GM12878 (cell line): ENCODE data around the gene SLC16A6. TPM values are rescaled to one million over a fixed set of nuclear protein-coding genes. Genes with fewer than 3 reads are reported as not detected.
"Not testable (repeated sequence)": the region's sequence is repeated elsewhere in the genome, so short reads cannot be mapped to it uniquely, and the experiment has no call there.

ENCODE experiments used
- ATAC-seq: fragments of 200-7000 bp; cut with Tn5 transposase; 3 replicates; pipeline ENCODE4 v1.9.1; 2020; ENCODE audit warnings: mild to moderate bottlenecking, moderate library complexity
- BruUV-seq: library from RNA; stranded (reverse); fragments of 400-500 nt; replicated peaks from 2 replicates; lab custom pipeline; 2021; lab: Mats Ljungman, UMichigan
- CTCF ChIA-PET: fragments of 300-600 bp; sonication (Branson Sonifier 250); formaldehyde crosslinking; extraction: SDS; loops from one replicate; lab custom pipeline; 2021; ENCODE audit warnings: inconsistent platforms; lab: Yijun Ruan, JAX
- POLR2A ChIA-PET: fragments of 350-600 bp; formaldehyde crosslinking; extraction: SDS; loops from one replicate; lab custom pipeline; 2021; ENCODE audit warnings: inconsistent platforms; lab: Charles Lee
- RAD21 ChIA-PET: fragments of 300-600 bp; sonication (Branson Sonifier 250); formaldehyde crosslinking; loops from one replicate; lab custom pipeline; 2023; ENCODE audit warnings: antibody characterized with exemption; ENCODE audit not compliant: unreplicated experiment; lab: Charles Lee
- SMC1A ChIA-PET: fragments of 300-600 bp; sonication (Branson Sonifier 250); formaldehyde crosslinking; loops from one replicate; lab custom pipeline; 2023; ENCODE audit not compliant: unreplicated experiment, uncharacterized antibody; lab: Charles Lee
- DNase-seq: peaks from one replicate; pipeline ENCODE4 v3.0.0-alpha.2; 2011; ENCODE audit warnings: low read depth, low spot score
- FAIRE-seq: peaks from 3 replicates; lab custom pipeline; 2011; peaks lifted over from hg19 to GRCh38; lab: Jason Lieb, UNC
- H2AFZ ChIP-seq: 2 replicates; pipeline ENCODE4 v1.6.0; 2011; ENCODE audit warnings: low read depth, low read length, control low read depth; ENCODE audit not compliant: control insufficient read depth
- H3K27ac ChIP-seq: 2 replicates; pipeline ENCODE4 v1.5.1; 2011; ENCODE audit warnings: control low read depth; ENCODE audit not compliant: control insufficient read depth, insufficient read depth
- H3K27me3 ChIP-seq, 2 experiments: replicated peaks in 1 of 2; 2 replicates each; pipeline versions ENCODE4 v1.6.0 to v1.6.1; 2011; ENCODE audit warnings: low read length in 1 of 2; ENCODE audit not compliant: control insufficient read depth in 2 of 2, insufficient read depth in 2 of 2
- H3K36me3 ChIP-seq, 2 experiments: 2 replicates each; pipeline ENCODE4 v1.5.1; 2011; ENCODE audit warnings: low read length in 1 of 2; ENCODE audit not compliant: control insufficient read depth in 2 of 2, insufficient read depth in 2 of 2
- H3K4me1 ChIP-seq: 2 replicates; pipeline ENCODE4 v1.6.1; 2011; ENCODE audit warnings: mild to moderate bottlenecking, low read length, moderate library complexity, mixed read lengths; ENCODE audit not compliant: control insufficient read depth, insufficient read depth
- H3K4me2 ChIP-seq: 2 replicates; pipeline ENCODE4 v1.6.0; 2011; ENCODE audit warnings: control low read depth; ENCODE audit not compliant: control insufficient read depth, insufficient read depth
- H3K4me3 ChIP-seq: fragments of 200-600 bp; sonication (generic); 2 replicates; pipeline ENCODE4 v1.5.1; 2016
- H3K79me2 ChIP-seq: 2 replicates; pipeline ENCODE4 v1.6.0; 2011; ENCODE audit warnings: low read length; ENCODE audit not compliant: control insufficient read depth, insufficient read depth
- H3K9ac ChIP-seq: 2 replicates; pipeline ENCODE4 v1.8.0; 2011; ENCODE audit warnings: low read length, control low read depth, mixed read lengths; ENCODE audit not compliant: control insufficient read depth, insufficient read depth
- H3K9me3 ChIP-seq: replicated peaks from 3 replicates; pipeline ENCODE4 v1.5.1; 2011; ENCODE audit warnings: mild to moderate bottlenecking, low read length; ENCODE audit not compliant: control insufficient read depth, insufficient read depth
- H4K20me1 ChIP-seq: 2 replicates; pipeline ENCODE4 v1.6.0; 2011; ENCODE audit not compliant: control insufficient read depth, insufficient read depth
- WGBS: methylation state at CpG from one replicate; pipeline ENCODE4 v1.1.6; 2016; ENCODE audit warnings: low lambda C conversion rate; ENCODE audit not compliant: insufficient replicate concordance, insufficient coverage; ENCODE audit errors: missing lambda C conversion rate; 5-methylcytosine and 5-hydroxymethylcytosine counted together
- in situ Hi-C: fragments of 300-500 bp; cut with MboI; formaldehyde crosslinking; loops from 9 replicates; pipeline ENCODE4 v1.14.3; 2018; ENCODE audit warnings: mixed read lengths
- intact Hi-C: fragments of 100-400 bp; cut with micrococcal nuclease; formaldehyde crosslinking; loops from one replicate; pipeline ENCODE4 v1.14.2; 2022; ENCODE audit not compliant: unreplicated experiment
- polyA plus RNA-seq, 11 experiments: library from polyadenylated mRNA; depleted of rRNA in 4 of 11; unstranded in 6 of 11; stranded (reverse) in 5 of 11; fragments of >200 nt; fragmentation: Nextera tagmentation in 4 of 11; fragmentation: Illumina TruSeq in 1 of 11; extraction: Ambion mirVana in 4 of 11; extraction: Trizol in 1 of 11; gene quantifications; 1 replicate in 1 of 11; 2 replicates in 10 of 11; pipeline versions ENCODE4 v1.2.1 to v1.2.3, GENCODE V29; 2011 to 2016; ENCODE audit warnings: inconsistent platforms in 2 of 11, missing spikeins in 2 of 11, low read depth in 1 of 11
- total RNA-seq, 4 experiments: library from RNA; depleted of rRNA in 3 of 4; stranded (reverse); fragments of >200 nt in 3 of 4; fragmentation: Illumina TruSeq in 1 of 4; extraction: Trizol in 1 of 4; gene quantifications; 2 replicates each; pipeline versions ENCODE4 v1.2.1 to v1.2.3, GENCODE V29; 2013 to 2021

Gene SLC16A6
- total and polyA plus RNA-seq, 10 of the 15 experiments (the other 5 are each of a cell fraction or from before 2014, with no cell fraction given): 2.4 to 8.8 (median 6.0) TPM

- SMC1A ChIA-PET, H3K79me2 ChIP-seq, H3K27ac ChIP-seq, H3K9me3 ChIP-seq, H3K9ac ChIP-seq, H3K27me3 ChIP-seq, POLR2A ChIA-PET, H3K36me3 ChIP-seq, RAD21 ChIA-PET, H3K4me3 ChIP-seq, FAIRE-seq, H3K4me1 ChIP-seq, BruUV-seq, H3K4me2 ChIP-seq, ATAC-seq, intact Hi-C loops, in situ Hi-C loops, H4K20me1 ChIP-seq, DNase-seq, H2AFZ ChIP-seq: not testable (repeated sequence)
- CTCF ChIA-PET: interaction anchor here (0.6 kb wide), 1 partner anchor 35 kb away, joined by 5 read pairs; no protein-coding TSS in a partner anchor
- WGBS: 91% methylated on average over 26 of the region's 28 CpGs
Observed at GRCh38 chr17:68309066-68309670, 18.2 kb upstream of the SLC16A6 start.

- H3K27ac ChIP-seq, ATAC-seq, H3K79me2 ChIP-seq, intact Hi-C loops, H2AFZ ChIP-seq, H3K4me1 ChIP-seq, DNase-seq, H3K36me3 ChIP-seq, FAIRE-seq, H3K27me3 ChIP-seq, BruUV-seq, in situ Hi-C loops, POLR2A ChIA-PET, SMC1A ChIA-PET, H3K9ac ChIP-seq, H4K20me1 ChIP-seq, H3K9me3 ChIP-seq, RAD21 ChIA-PET, H3K4me2 ChIP-seq, H3K4me3 ChIP-seq: not testable (repeated sequence)
- WGBS: 86% methylated on average over 7 of the region's 7 CpGs
- CTCF ChIA-PET: interaction anchor here (0.6 kb wide), 1 partner anchor 34 kb away, joined by 5 read pairs; no protein-coding TSS in a partner anchor
Observed at GRCh38 chr17:68308486-68308885, 17.6 kb upstream of the SLC16A6 start.
